Liver (tissue), 9 donors: Measurements from ENCODE around the gene NLRC5. TPM values are rescaled to one million over a fixed set of nuclear protein-coding genes. Genes with fewer than 3 reads are reported as not detected.

ENCODE experiments used
- DNase-seq: peaks from one replicate; pipeline ENCODE4 v3.0.0-alpha.2; 2017; ENCODE audit warnings: low spot score
- H3K27ac ChIP-seq, 2 donors: one replicate each; pipeline ENCODE4 v1.7.0; 2013; ENCODE audit warnings: inconsistent platforms in 2 of 2, low read length in 2 of 2, control low read depth in 1 of 2, low read depth in 1 of 2, mild to moderate bottlenecking in 1 of 2
- H3K27me3 ChIP-seq, 4 donors: one replicate each; pipeline versions ENCODE4 v1.6.1 to v1.7.0; 2013; ENCODE audit warnings: low read length in 3 of 4, inconsistent platforms in 1 of 4, mild to moderate bottlenecking in 1 of 4, moderate library complexity in 1 of 4; ENCODE audit not compliant: control insufficient read depth in 4 of 4, insufficient read depth in 4 of 4
- H3K36me3 ChIP-seq, 4 donors: one replicate each; pipeline versions ENCODE4 v1.6.1 to v1.7.0; 2013; ENCODE audit warnings: low read length in 3 of 4, mild to moderate bottlenecking in 3 of 4, low read depth in 1 of 4, moderate library complexity in 1 of 4; ENCODE audit not compliant: control insufficient read depth in 4 of 4, insufficient read depth in 3 of 4
- H3K4me1 ChIP-seq, 4 donors: one replicate each; pipeline versions ENCODE4 v1.6.1 to v1.7.0; 2013; ENCODE audit warnings: low read length in 3 of 4, mild to moderate bottlenecking in 3 of 4, moderate library complexity in 1 of 4; ENCODE audit not compliant: control insufficient read depth in 4 of 4, insufficient read depth in 4 of 4
- H3K4me3 ChIP-seq, 3 donors: one replicate each; pipeline versions ENCODE4 v1.6.1 to v1.7.0; 2013; ENCODE audit warnings: low read length in 3 of 3, control low read depth in 1 of 3, low read depth in 1 of 3, mild to moderate bottlenecking in 1 of 3
- H3K9ac ChIP-seq, 2 donors: one replicate each; pipeline ENCODE4 v1.7.0; 2013; ENCODE audit warnings: low read length in 2 of 2, mild to moderate bottlenecking in 2 of 2, moderate library complexity in 2 of 2, control low read depth in 1 of 2, low read depth in 1 of 2
- H3K9me3 ChIP-seq, 4 donors: one replicate each; pipeline versions ENCODE4 v1.6.1 to v1.7.0; 2013; ENCODE audit warnings: low read length in 3 of 4; ENCODE audit not compliant: control insufficient read depth in 4 of 4
- CTCF ChIP-seq: fragments of 150-350 bp; IDR thresholded peaks from 2 replicates; pipeline ENCODE4 v1.5.1; 2017; ENCODE audit warnings: improper control_type of control experiment, low read depth, low read length; ENCODE audit not compliant: missing input control
- EGR1 ChIP-seq, 2 donors: IDR thresholded peaks; 2 replicates each; pipeline ENCODE4 v1.6.1; 2016 to 2018; ENCODE audit warnings: antibody characterized with exemption in 2 of 2, low read depth in 2 of 2
- FOXA1 ChIP-seq: IDR thresholded peaks from 2 replicates; pipeline ENCODE4 v1.6.1; 2016; ENCODE audit warnings: antibody characterized with exemption
- FOXA2 ChIP-seq: IDR thresholded peaks from 2 replicates; pipeline ENCODE4 v1.6.1; 2016; ENCODE audit warnings: antibody characterized with exemption
- GABPA ChIP-seq, 2 donors: IDR thresholded peaks in 1 of 2; conservative IDR thresholded peaks in 1 of 2; 2 replicates each; pipeline ENCODE4 v1.6.1; 2016; ENCODE audit warnings: antibody characterized with exemption in 2 of 2, mild to moderate bottlenecking in 1 of 2, moderate library complexity in 1 of 2
- HNF4A ChIP-seq, 2 donors: conservative IDR thresholded peaks; 2 replicates each; pipeline ENCODE4 v1.6.1; 2016; ENCODE audit warnings: antibody characterized with exemption in 2 of 2, mild to moderate bottlenecking in 2 of 2
- HNF4G ChIP-seq: IDR thresholded peaks from 2 replicates; pipeline ENCODE4 v1.6.1; 2016; ENCODE audit warnings: antibody characterized with exemption
- MAX ChIP-seq: IDR thresholded peaks from 2 replicates; pipeline ENCODE4 v1.6.1; 2016; ENCODE audit warnings: antibody characterized with exemption
- NR2F2 ChIP-seq: IDR thresholded peaks from 2 replicates; pipeline ENCODE4 v1.6.1; 2016; ENCODE audit warnings: antibody characterized with exemption
- RXRA ChIP-seq, 2 donors: IDR thresholded peaks; 2 replicates each; pipeline ENCODE4 v1.6.1; 2017 to 2018; ENCODE audit warnings: antibody characterized with exemption in 2 of 2, mild to moderate bottlenecking in 1 of 2
- SP1 ChIP-seq: IDR thresholded peaks from 2 replicates; pipeline ENCODE4 v1.6.1; 2018; ENCODE audit warnings: antibody characterized with exemption, mild to moderate bottlenecking
- TAF1 ChIP-seq: conservative IDR thresholded peaks from 2 replicates; pipeline ENCODE4 v1.6.1; 2016; ENCODE audit warnings: antibody characterized with exemption, mild to moderate bottlenecking
- YY1 ChIP-seq: IDR thresholded peaks from 2 replicates; pipeline ENCODE4 v1.6.1; 2016; ENCODE audit warnings: antibody characterized with exemption, mild to moderate bottlenecking
- ZBTB33 ChIP-seq: IDR thresholded peaks from 2 replicates; pipeline ENCODE4 v1.6.1; 2016; ENCODE audit warnings: antibody characterized with exemption
- WGBS: extraction: QIAGEN DNeasy Blood & Tissue Kit; methylation state at CpG from one replicate; pipeline ENCODE4 v1.1.7; 2013; 5-methylcytosine and 5-hydroxymethylcytosine counted together
- polyA plus RNA-seq, 2 donors: library from polyadenylated mRNA; stranded (reverse) in 1 of 2; unstranded in 1 of 2; fragments of 200-250 nt in 1 of 2; fragments of >200 nt in 1 of 2; fragmentation: Nextera tagmentation in 1 of 2; extraction: Ambion mirVana in 1 of 2; gene quantifications; one replicate each; pipeline versions ENCODE4 v1.2.1 to v1.2.3, GENCODE V29; 2013 to 2015
- total RNA-seq, 2 donors: library from RNA; depleted of rRNA; stranded (reverse); fragments of >200 nt; gene quantifications; one replicate each; pipeline ENCODE4 v1.2.3, GENCODE V29; 2014
- TF ChIP-seq, protein P1 (sequence below): IDR thresholded peaks from 2 replicates; pipeline ENCODE4 v1.6.1; 2016; ENCODE audit warnings: antibody characterized with exemption, mild to moderate bottlenecking
- TF ChIP-seq, protein P2 (sequence below): IDR thresholded peaks from 2 replicates; pipeline ENCODE4 v1.6.1; 2016; ENCODE audit warnings: antibody characterized with exemption
- donor health status: healthy.
- donor health status: healthy.
- donor health status: healthy.
- donor health status: healthy.
- donor health status: healthy.

Gene NLRC5
- total and polyA plus RNA-seq, 4 donors = 4.7 to 23.3 (median 8.8) TPM

DNA sequence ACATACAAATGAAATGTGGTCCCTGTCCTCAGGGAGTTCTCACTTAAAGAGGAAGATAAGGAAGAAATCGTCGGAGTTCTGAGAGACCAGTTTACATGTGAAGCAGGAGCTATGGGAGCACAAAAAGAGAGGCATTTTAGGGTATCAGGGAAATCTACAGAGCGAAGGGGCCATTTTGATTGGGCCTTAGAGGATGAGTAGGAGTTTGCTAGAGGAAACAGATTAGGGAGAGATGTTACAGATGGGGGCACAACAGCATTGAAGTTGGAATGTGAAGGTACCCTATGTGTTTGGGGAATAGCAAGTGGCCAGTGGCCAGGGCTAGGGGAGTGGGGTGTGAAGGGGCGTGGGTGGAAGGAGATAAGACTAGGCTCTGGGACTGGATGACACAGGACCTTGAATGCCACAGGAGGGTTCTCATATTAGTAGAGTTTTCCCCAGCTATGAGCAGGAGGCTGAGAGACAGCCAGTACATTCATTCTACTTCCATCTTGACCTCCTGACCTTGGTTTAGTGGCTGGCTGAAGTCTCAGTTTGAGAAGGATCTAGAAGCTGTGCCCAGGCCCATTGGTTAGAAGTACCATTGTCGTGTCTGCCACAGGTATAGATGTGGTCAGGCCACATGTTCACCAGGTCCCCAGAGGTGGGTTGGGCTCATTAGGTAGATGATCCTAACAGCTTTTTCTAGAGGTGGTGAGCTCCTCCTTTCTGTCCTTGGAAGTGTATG lies 137.8 kb downstream of the NLRC5 start (continued):
- TF ChIP-seq, protein P1, sequence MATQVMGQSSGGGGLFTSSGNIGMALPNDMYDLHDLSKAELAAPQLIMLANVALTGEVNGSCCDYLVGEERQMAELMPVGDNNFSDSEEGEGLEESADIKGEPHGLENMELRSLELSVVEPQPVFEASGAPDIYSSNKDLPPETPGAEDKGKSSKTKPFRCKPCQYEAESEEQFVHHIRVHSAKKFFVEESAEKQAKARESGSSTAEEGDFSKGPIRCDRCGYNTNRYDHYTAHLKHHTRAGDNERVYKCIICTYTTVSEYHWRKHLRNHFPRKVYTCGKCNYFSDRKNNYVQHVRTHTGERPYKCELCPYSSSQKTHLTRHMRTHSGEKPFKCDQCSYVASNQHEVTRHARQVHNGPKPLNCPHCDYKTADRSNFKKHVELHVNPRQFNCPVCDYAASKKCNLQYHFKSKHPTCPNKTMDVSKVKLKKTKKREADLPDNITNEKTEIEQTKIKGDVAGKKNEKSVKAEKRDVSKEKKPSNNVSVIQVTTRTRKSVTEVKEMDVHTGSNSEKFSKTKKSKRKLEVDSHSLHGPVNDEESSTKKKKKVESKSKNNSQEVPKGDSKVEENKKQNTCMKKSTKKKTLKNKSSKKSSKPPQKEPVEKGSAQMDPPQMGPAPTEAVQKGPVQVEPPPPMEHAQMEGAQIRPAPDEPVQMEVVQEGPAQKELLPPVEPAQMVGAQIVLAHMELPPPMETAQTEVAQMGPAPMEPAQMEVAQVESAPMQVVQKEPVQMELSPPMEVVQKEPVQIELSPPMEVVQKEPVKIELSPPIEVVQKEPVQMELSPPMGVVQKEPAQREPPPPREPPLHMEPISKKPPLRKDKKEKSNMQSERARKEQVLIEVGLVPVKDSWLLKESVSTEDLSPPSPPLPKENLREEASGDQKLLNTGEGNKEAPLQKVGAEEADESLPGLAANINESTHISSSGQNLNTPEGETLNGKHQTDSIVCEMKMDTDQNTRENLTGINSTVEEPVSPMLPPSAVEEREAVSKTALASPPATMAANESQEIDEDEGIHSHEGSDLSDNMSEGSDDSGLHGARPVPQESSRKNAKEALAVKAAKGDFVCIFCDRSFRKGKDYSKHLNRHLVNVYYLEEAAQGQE = no peak
- no peak for TF ChIP-seq ZBTB33
- TF ChIP-seq HNF4G = no peak
- no peak for TF ChIP-seq TAF1

DNA sequence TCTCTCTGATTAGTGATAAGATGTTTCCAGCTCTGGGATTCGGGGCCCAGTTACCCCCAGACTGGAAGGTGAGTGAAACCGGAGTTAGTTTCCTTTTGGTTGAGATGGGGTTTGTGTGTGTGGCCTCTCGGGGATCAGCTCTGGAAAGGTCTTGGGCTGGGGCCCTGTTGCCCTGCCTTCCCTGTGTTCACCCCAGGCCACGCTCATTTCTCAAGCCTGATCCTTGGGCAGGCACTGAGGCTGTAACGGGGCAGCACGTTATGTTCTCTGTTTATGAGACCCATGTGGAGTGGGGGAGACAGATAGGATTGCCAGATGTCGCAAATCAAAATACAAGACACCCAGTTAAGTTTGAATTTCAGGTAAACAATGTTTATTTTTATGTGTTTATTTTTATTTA lies 138.5 kb downstream of the NLRC5 start:
- Histone ChIP-seq H3K4me3 (no peak overlapping the region), H3K9me3 (no peaks in the 10 kb centered on the region), H3K9ac (no peak overlapping the region), H3K36me3 (no peaks in the 10 kb centered on the region), H3K27ac (no peak overlapping the region), H3K27me3 (no peaks in the 10 kb centered on the region), H3K4me1 (no peaks in the 10 kb centered on the region)
- WGBS = 97% methylated on average over 7 of the region's 7 CpGs
- TF ChIP-seq, protein P1 = no peak
- no peak for TF ChIP-seq TAF1
- no peak for TF ChIP-seq SP1
- TF ChIP-seq YY1 = no peak
- no peak for TF ChIP-seq RXRA (IDR thresholded peaks at IDR 0.05)
- no peak for TF ChIP-seq FOXA2
- no peak for TF ChIP-seq FOXA1
- TF ChIP-seq, protein P2, sequence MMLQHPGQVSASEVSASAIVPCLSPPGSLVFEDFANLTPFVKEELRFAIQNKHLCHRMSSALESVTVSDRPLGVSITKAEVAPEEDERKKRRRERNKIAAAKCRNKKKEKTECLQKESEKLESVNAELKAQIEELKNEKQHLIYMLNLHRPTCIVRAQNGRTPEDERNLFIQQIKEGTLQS = no peak
- TF ChIP-seq NR2F2 = no peak
- TF ChIP-seq HNF4A (conservative IDR thresholded peaks at IDR 0.05) = no peak
- TF ChIP-seq GABPA (IDR thresholded peaks at IDR 0.05 in 1 of 2, conservative IDR thresholded peaks at IDR 0.05 in 1 of 2) = no peak
- no peak for TF ChIP-seq EGR1 (IDR thresholded peaks at IDR 0.05; ENCODE audit: low read depth in 2 of 2)
- TF ChIP-seq CTCF = no peak
- no peak for TF ChIP-seq MAX
- TF ChIP-seq ZBTB33 = no peak
- no peak for DNase-seq
